ENCODE results near the gene C16orf46. TPM values are rescaled to one million over a fixed set of nuclear protein-coding genes. Genes with fewer than 3 reads are reported as not detected.
"Not testable (repeated sequence)": the region's sequence is repeated elsewhere in the genome, so short reads cannot be mapped to it uniquely, and the experiment has no call there.

Gene C16orf46, protein sequence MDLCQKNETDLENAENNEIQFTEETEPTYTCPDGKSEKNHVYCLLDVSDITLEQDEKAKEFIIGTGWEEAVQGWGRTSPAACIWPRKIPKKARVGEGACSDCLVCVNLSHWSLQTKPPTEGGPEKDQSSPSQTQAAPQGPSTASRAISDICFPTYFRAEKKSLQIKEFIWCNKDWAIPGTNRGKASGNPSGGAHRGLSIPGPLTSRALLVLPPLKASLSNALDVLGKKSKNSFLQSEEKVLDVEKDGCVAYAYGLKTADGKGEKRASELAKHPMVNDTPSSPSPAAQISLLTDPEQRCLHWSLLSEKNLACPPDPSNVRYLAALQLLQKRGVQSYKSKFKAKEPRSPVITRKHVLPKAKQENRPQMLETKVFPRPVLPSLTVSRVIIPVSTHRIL
- 0.65 and 2.0 TPM in 2 replicates for total RNA-seq (2014; rRNA removed; shearing (Covaris generic))

GRCh38 chr16:81077076-81077940, at the start of gene C16orf46:
TSS of gene C16orf46 (minus strand) at chr16:81077238. CDS start at chr16:81063955, 13,283 bp downstream.
- peak; percentile 96 for DNase-seq (ENCODE audit: low spot score)

DNA sequence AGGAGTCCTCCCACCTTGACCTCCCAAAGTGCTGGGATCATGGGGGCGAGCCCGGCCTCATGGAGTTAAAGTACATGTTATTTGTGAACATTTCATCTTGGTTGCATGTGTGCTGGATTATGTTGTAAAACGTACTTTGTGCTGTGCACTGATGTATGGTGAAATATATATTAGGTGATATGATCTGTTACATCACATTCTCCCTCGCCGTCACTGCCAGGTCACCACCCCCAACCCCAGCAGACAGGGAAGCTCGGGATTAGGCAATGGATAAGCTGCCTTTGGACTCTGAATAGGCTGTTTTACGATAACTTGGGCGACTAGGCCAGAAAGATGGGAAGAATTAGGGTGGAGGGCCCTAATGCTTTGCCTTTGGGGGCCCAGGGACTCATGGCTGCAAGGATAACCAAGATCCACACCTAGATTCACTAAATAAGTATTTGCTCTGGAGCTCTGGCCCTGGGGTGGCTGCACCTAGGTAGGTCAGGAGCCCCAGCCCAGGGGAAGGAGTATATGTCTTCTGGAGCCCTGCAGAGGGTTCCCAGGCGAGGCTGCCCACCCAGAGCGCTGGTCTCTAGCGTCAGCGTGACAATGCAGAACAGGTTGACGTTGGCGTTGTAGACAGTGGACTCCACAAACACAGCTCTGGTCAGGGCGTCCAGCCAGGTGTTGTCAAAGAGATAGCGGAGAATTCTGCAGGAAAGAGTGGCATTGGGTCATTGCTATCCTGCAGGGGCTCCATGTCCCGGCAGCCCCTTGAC, 46.2 kb upstream of the C16orf46 start:
- DNase-seq (ENCODE audit: low spot score) = no peak

- no peak for DNase-seq (ENCODE audit: low spot score)
Measured at GRCh38 chr16:81121474-81121990, 44.5 kb upstream of the C16orf46 start.

- DNase-seq (ENCODE audit: low spot score) = no peak
Measured at GRCh38 chr16:81117436-81117835, 40.4 kb upstream of the C16orf46 start.

DNA sequence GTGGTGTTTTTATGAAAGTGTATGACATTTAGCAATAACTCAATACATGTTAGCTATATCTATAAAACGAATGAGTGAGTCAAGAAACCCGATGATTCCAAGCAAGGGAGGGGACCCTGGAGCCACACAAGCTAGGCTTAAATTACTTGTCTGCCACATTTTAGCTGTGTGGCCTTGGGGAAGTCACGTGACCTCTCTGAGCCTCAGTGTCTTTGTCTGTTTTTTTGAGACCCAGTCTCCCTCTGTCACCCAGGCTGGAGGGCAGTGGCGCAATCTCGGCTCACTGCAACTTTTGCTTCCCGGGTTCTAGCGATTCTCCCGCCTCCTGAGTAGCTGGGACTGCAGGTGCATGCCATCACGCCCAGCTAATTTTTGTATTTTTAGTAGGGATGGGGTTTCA, 39.2 kb upstream of the C16orf46 start:
- no peak for DNase-seq (ENCODE audit: low spot score)

- DNase-seq (ENCODE audit: low spot score) = no peak
Measured at GRCh38 chr16:81112453-81112852, 35.4 kb upstream of the C16orf46 start.

DNA sequence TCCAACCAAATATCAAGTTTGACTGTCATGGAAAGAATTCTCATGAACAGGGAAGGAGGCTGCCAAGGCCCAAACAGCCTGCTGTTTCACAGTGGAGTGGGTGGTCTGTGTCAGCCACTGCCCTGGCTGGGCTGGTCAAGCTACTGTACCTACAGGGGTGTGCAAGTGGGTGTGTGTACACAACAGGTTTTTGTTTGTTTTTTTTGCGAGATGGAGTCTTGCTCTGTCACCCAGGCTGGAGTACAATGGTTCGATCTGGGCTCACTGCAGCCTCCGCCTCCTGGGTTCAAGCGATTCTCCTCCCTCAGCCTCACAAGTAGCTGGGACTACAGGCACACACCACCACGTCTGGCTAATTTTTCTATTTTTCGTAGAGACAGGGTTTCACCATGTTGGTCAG, 32.2 kb upstream of the C16orf46 start:
- DNase-seq (ENCODE audit: low spot score) = not testable (repeated sequence)

- no peak for DNase-seq (ENCODE audit: low spot score)
Measured at GRCh38 chr16:81107511-81107910, 30.5 kb upstream of the C16orf46 start.

DNA sequence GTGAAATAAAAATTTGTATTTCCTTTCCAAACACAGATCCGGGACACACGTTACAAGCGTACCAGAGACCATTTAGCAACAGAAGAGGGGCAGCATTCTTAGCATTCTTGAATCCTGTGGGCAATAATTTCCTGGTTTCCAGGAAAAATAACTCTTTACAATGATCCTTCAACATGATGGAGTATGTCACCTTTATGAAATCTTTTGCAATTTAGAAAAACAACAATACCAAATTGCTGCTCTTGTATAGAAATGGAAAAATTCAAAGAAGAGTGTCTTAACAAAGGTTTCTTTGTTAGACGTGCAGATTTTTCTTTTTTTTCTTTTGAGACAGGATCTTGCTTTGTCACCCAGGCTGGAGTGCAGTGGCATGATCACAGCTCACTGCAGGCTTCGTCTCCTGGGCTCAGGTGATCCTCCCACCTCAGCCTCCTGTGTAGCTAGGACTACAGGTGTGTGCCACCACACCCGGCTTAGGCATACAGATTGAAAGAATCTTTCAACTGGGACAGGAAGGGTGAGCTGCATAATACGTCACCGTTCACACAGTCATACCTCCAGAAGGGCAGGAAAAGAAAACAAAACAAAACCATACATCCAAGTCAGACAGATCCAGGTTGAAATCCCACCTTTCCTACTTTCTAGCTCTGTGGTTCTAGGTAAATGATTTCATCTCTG, 29.9 kb upstream of the C16orf46 start:
- no peak for DNase-seq (ENCODE audit: low spot score)

- no peak for DNase-seq (ENCODE audit: low spot score)
Measured at GRCh38 chr16:81105946-81106345, 28.9 kb upstream of the C16orf46 start.

DNA sequence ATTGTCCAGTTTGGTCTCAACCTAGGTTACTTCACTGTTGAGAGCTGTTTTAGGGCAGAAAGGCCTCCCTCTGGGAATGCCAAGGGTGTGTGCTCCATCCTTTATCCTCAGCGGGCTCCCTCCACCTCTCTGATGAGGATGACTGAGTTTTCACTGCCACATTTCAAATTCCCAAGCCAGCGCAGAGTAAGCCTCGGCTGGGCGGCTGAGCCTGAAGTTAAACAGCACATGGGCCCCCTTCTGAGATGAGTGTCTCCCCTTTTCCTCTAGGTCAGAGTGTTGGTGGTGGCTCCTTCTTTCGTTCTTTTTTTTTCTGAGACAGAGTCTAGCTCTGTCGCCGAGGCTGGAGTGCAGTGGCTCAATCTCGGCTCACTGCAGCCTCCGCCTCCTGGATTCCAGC, 24.7 kb upstream of the C16orf46 start:
- no peak for DNase-seq (ENCODE audit: low spot score)

- DNase-seq (ENCODE audit: low spot score) = no peak
Measured at GRCh38 chr16:81099958-81100357, 22.9 kb upstream of the C16orf46 start.

DNA sequence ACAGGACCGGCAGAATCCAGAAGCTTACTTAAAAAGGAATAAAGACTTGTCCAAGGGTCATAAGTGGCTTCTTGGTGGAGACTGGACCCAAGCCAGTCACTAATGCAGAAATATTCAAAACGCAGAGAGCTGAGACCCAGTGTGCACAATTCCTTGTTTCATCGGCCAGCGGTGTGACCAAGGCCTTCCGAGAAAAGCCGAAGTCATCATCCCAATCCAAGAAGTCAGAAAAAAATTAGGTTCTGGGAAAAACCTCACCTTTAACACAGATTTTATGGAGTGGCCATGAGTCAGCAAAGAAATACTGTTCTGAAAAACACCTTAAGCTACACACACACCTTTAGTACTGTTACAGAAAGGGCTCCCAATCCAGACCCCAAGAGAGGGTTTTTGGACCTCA, 20.2 kb upstream of the C16orf46 start:
- DNase-seq (ENCODE audit: low spot score) = no peak

- DNase-seq (ENCODE audit: low spot score) = no peak
Measured at GRCh38 chr16:81096715-81097208, 19.7 kb upstream of the C16orf46 start.

DNA sequence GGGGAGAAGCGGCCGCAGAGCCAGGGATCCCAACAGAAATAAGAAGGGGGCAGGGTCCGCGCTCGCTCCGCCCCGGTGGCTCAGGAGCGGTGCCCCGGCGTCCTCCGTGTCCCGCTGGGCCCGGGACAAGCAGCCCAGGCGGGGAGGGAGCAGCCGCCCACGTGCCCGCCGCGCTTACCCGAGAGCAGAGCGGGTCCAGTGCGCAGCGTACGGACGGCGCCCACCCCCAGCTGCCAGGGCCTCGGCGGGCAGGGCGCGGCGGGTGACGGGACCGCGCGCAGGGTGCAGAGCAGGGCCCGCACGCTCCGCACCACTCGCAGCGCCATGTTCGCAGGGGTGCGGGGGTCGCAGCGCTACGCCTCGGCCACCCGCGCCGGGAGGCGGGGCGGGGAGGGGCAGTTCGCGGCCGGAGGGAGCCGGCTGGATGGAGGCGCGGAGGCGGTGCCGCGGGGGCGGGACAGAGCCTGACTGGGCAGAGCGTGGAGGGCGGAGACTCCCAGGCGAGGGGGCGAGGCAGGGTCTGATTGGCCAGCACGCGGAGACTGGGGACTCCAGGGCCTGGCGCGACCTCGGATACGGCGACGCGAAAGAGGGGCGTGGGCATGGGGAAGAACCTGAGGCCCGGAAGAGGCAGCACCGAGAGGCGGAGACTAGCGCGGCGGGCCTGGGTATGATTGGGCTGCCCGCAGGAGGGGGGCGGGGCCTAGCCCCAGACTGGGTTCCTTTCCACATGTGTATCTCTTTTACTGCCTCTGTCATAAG, 19.1 kb upstream of the C16orf46 start, which contains the start of gene GCSH:
Gene GCSH, minus strand, starts transcription at position 443 of the 762 bp plus-strand sequence. Its CDS starts 117 bp downstream, at position 326.
- DNase-seq (ENCODE audit: low spot score) = peak; percentile 98

DNA sequence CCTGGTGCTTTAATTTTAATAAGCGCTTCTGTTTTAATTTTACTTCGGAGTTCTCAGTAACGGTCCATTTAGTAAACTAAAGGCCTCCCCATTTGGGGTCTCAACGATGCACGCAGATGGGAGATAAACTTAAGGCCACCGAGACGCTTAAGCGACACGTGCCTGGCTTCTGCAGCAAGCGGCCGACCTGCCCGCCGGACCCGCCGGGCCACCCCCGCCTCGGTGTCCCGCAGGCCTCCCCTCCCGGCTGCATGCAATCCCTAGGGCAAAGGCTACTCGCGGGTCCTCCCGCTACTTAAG, 18.6 kb upstream of the C16orf46 start:
- DNase-seq (ENCODE audit: low spot score) = no peak

DNA sequence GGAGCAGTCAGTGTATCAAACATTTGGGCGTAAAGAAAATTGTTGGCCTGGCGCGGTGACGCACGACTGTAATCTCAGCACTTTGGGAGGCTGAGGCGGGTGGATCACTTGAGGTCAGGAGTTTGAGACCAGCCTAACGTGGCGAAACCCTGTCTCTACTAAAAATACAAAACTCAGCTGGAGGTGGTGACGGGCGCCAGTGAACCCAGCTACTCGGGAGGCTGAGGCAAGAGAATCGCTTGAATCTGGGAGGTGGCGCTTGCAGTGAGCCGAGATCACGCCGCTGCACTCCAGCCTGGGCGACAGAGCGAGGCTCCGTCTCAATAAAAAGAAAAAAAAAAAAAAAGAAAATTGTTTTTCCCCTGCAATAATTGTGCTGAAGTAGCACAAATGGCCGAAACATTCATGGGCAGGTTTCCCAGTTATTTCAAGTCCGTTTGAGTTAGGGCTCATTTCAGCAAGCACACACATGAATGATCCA, 17.8 kb upstream of the C16orf46 start:
- DNase-seq (ENCODE audit: low spot score) = no peak

DNA sequence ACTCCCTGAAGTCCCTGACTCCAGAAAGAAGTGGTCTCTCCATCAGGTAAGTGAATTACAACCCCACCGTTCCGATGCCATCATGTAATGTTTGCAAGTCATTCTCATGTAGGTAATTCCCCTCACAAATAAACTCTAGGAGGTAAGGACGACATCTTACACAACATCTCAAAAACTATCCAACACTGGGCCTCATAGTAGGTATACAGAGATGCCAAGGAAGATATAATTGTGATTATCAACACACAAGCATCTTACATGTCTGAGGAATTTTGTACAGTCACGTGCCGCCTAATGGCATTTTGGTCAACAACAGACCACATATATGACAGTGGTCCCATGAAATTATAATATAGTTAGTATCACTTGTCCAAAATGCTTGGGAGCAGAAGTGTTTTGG, 11.8 kb upstream of the C16orf46 start:
- DNase-seq (ENCODE audit: low spot score) = no peak

DNA sequence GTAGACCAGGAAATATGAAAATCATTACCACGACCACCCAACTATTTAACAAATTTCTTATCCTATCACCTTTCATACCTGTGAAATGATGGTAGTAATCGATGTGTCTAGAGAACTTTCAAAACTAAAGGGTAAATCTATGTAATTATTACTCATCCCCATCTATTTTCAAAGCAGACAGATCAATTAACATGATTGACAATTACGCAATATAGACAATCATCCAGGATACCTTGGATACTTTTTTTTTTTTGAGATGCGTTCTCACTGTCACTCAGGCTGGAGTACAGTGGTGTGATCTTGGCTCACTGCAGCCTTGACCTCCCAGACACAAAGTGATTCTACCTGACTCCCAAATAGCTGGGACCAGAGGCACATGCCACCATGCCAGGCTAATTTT, 4.0 kb upstream of the C16orf46 start:
- no peak for DNase-seq (ENCODE audit: low spot score)

- no peak for DNase-seq (ENCODE audit: low spot score)
Measured at GRCh38 chr16:81080233-81080632, 3.2 kb upstream of the C16orf46 start.

All from A172 (cell line).